Motor neuron (in vitro differentiated cells): Measurements from ENCODE around the gene PLEKHG1. TPM values are rescaled to one million over a fixed set of nuclear protein-coding genes. Genes with fewer than 3 reads are reported as not detected.
A peak's percentile ranks its signal among the peaks of the same experiment; 100 is the strongest.

ENCODE experiments used
- ATAC-seq, 8 experiments: fragments of 200-7000 bp; cut with Tn5 transposase; replicated peaks in 6 of 8; 2 replicates each; pipeline ENCODE4 v1.8.0; 2021; ENCODE audit warnings: mild to moderate bottlenecking in 8 of 8, moderate library complexity in 8 of 8
- H3K27ac ChIP-seq, 2 donors: fragments of 250-450 bp; sonication (Bioruptor Pico); 2 replicates each; pipeline ENCODE4 v1.9.0; 2021; ENCODE audit warnings: antibody characterized with exemption in 2 of 2, mild to moderate bottlenecking in 2 of 2, moderate library complexity in 1 of 2
- H3K4me1 ChIP-seq, 2 donors: fragments of 250-450 bp; sonication (Bioruptor Pico); replicated peaks in 1 of 2; 2 replicates each; pipeline ENCODE4 v1.6.1; 2021; ENCODE audit warnings: antibody characterized with exemption in 2 of 2, mild to moderate bottlenecking in 2 of 2, moderate library complexity in 1 of 2
- H3K4me3 ChIP-seq, 5 donors: fragments of 250-450 bp; sonication (Bioruptor Pico); 2 replicates each; pipeline ENCODE4 v1.9.0; 2021; ENCODE audit warnings: antibody characterized with exemption in 5 of 5, mild to moderate bottlenecking in 5 of 5, moderate library complexity in 4 of 5
- WGBS, 10 experiments: fragments of 450-650 bp; shearing (Covaris generic); methylation state at CpG; one replicate each; pipeline ENCODE4 v1.0.0; 2022; 5-methylcytosine and 5-hydroxymethylcytosine counted together
- in situ Hi-C, 9 experiments: fragments of 400-800 bp; cut with MboI; loops; one replicate each; pipeline ENCODE4 v1.15.0; 2021; ENCODE audit warnings: low sequenced_read_pairs in 9 of 9, low pct_unique_long_range_greater_than_20kb in 2 of 9; ENCODE audit not compliant: unreplicated experiment in 9 of 9
- total RNA-seq, 8 experiments: library from RNA; unstranded; fragments of 300-600 nt; gene quantifications; 2 replicates each; pipeline versions ENCODE4 v1.2.3 to v1.2.4, GENCODE V29; 2022

The PLEKHG1 gene
- total RNA-seq, 8 experiments from 2014 or later, result 7.8 to 48.8 (median 11.3) TPM

DNA sequence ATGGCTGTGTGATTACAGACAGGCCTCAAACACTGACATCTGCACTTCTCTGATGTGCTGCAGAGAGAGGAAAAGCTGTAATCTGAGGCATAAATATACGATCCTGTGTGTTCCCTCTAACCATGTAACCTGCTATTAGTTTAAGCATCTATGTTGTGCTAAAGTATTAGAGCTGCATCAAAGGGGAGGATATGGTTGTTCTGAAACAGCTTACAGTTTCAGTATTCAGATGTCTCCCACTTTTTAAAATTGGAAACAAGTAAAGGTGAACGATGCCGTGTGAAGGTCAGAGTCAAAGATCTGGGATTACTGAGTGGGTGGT lies 7.6 kb downstream of the PLEKHG1 start:
- in situ Hi-C loops, result loop anchor here in 2 of 9 experiments (25.0 kb wide), 2 partner anchors 170 to 205 kb away; no protein-coding TSS in a partner anchor
- Histone ChIP-seq H3K4me3 (no peak overlapping the region), H3K27ac (peak overlapping the region; percentile 5 to 25), H3K4me1 (peaks cover 16 to 25% of the 10 kb centered on the region in 2 donors)
- WGBS, 10 experiments, result 70 to 100% (median 100%) methylated on average over 1 to 3 of the region's 3 CpGs; no CpG with 5 or more reads in 3 of the 10 experiments
- no peak for ATAC-seq

DNA sequence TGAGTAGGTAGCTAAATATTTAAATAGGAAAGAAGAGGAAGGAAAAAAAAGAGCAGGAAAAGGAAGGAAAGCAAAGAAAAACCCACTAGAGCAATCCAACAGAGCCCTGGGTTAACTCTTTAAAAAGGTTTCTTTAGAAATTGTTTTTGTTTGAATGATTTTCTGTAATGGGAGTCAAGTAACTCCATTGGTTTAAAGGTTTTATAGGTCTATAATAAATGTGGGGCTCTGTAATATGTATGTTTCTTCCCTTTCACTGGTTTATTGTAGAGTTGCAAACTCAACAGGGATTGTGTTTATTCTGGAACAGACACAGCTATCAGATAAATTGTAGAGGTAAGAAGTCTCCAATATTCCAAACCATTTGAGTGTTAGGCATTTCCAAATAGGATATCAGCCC lies 10.9 kb downstream of the PLEKHG1 start:
- no peak for ATAC-seq
- in situ Hi-C loops, result loop anchor here in 2 of 9 experiments (25.0 kb wide), 2 partner anchors 173 to 202 kb away; no protein-coding TSS in a partner anchor
- H3K27ac ChIP-seq, result no peak overlapping the region
- H3K4me3 ChIP-seq, result no peak overlapping the region
- peaks cover 14 to 15% of the 10 kb centered on the region in 2 donors for H3K4me1 ChIP-seq

DNA sequence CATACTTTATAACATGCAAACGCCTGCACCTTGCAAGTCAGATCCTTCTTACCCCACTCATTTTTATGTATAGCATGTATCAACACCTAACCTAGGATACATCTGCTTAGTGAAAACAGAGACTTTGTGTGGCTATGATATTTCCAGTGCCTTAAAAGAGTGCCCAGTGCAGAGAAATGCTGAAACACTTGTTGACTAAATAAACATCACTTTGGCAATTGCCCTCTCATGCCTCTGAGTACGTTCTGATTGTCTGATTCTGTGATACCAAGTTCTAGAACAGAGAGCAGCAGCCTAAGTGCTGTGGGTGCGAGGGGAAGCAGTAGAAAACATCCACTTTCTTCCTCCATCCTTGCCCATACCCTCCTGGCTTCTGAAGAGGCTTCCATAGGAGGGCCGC lies 13.6 kb downstream of the PLEKHG1 start:
- in situ Hi-C loops, result loop anchor here in 2 of 9 experiments (25.0 kb wide), 2 partner anchors 176 to 199 kb away; no protein-coding TSS in a partner anchor
- 40 to 100% (median 80%) methylated on average over 1 to 4 of the region's 4 CpGs; no CpG with 5 or more reads in 4 of the 10 experiments for WGBS, 10 experiments
- no peak overlapping the region for H3K27ac ChIP-seq
- no peak for ATAC-seq
- H3K4me3 ChIP-seq, result no peak overlapping the region
- peaks cover 11% of the 10 kb centered on the region in 2 donors for H3K4me1 ChIP-seq

DNA sequence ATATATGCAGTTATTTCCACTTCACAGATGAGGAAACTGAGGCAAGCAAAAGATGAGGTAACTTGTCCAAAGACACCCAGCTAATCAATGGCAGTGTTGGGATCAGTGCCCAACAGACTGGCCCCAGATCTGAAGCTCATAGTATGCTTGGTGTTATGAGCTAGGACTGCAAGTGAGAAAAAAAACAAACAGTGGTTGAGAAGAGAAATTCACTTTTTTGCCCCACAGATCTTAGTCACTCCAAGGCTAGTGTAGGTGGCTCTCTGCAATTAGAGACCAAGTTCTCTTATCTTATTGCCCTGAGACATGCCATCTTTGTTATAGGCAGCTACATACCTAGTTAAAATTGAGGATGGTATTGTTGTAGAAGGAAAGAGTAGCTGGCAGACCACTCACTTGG lies 16.3 kb downstream of the PLEKHG1 start:
- Histone ChIP-seq H3K4me1 (peaks cover 11% of the 10 kb centered on the region in 2 donors), H3K4me3 (no peak overlapping the region), H3K27ac (no peak overlapping the region)
- no peak for ATAC-seq
- in situ Hi-C loops, result loop anchor here in 2 of 9 experiments (25.0 kb wide), 2 partner anchors 179 to 196 kb away; no protein-coding TSS in a partner anchor

DNA sequence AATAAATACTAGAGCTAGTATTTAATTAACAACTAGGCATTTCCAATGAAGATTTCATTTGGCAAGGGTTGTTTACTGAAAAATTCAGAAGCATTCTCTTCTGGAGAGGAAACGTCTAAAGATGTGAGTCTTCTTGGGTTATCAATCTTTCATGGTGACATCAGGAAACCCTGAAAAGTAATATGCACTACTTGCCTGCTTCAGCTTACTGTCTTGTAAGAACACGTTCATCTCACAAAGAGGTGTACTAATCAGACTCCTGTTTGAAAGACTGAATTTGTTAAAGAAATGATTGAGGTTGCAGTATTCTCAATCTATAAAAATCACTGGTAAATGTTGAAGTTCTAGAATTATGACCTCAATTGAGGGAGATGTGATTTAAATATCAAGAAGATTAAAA lies 16.9 kb downstream of the PLEKHG1 start:
- in situ Hi-C loops, result loop anchor here in 2 of 9 experiments (25.0 kb wide), 2 partner anchors 179 to 196 kb away; no protein-coding TSS in a partner anchor
- Histone ChIP-seq H3K27ac (no peak overlapping the region), H3K4me3 (no peak overlapping the region), H3K4me1 (peaks cover 11% of the 10 kb centered on the region in 2 donors)
- no peak for ATAC-seq
- WGBS, 10 experiments, result 14 to 100% (median 41%) methylated on average over 1 to 2 of the region's 2 CpGs

DNA sequence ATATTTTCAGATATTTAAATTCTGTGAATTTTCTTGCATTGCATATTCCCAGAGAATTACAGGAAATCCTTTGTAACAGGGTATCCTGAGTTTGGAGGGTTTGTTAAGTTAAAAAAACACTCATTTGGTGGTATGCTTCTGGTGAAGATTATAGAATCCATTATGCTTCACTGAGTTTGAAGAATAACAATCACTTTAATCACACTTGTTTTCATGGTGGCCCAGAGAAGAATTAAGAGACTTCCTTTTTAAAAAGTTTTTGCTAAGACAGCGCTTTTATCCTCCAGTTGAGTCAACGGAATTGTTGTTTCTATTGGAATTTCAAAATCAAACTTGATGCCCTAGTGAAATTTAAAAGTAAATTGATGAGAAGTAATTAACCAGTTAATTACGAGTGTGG lies 17.4 kb downstream of the PLEKHG1 start:
- 42 to 92% (median 65%) methylated on average over 1 to 3 of the region's 3 CpGs for WGBS, 10 experiments
- Histone ChIP-seq H3K4me1 (peaks cover 11% of the 10 kb centered on the region in 2 donors), H3K4me3 (no peak overlapping the region), H3K27ac (no peak overlapping the region)
- in situ Hi-C loops, result loop anchor here in 2 of 9 experiments (25.0 kb wide), 2 partner anchors 180 to 195 kb away; no protein-coding TSS in a partner anchor
- no peak for ATAC-seq

DNA sequence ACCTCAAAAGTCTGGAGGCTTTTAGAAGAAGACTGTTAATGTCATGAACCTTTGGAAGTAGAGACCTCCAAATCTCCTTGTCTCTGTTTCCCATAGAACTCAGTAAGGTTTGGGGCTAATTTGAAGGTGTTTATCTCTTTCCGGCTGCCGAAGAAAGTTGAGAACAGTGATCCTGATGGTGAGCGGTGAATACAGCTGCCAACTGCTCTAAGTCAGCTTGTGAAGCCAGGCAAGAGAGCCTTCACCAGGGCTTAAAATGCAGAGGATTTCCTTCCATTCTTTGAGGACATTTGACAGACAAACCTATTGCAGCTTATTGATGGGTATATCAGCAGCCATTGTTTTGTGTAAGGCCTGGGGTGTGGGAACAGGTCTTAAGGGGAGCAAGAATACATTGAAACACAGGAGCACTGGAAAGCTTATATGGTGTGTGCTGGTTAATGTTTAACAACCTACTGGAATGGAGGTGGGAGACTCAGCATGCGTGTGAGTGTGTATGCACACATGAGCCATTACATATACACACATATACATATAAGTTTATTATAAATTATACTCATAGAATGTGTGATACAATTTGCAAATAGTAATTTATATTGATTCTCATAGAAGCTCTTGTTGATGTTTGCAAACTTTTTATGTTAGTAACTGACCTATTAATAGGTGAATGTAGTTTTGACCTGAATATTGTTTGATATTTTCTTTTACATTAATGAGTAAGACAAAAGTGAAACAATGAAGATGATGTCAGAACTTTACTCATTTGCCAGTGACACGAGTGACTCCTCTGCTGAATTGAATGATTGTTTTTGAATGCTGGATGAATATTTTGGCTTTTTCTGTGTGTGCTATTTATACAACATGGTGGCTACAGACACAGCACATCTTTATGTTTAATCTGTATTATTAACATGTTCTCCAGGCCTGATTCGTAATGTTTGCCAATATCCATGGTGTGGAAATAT lies 18.1 kb downstream of the PLEKHG1 start:
- H3K27ac ChIP-seq, result no peak overlapping the region
- H3K4me1 ChIP-seq, result peaks cover 14 to 16% of the 10 kb centered on the region in 2 donors
- no peak overlapping the region for H3K4me3 ChIP-seq
- WGBS, 10 experiments, result 32 to 87% (median 42%) methylated on average over 2 to 6 of the region's 6 CpGs
- in situ Hi-C loops, result loop anchor here in 2 of 9 experiments (25.0 kb wide), 2 partner anchors 180 to 195 kb away; no protein-coding TSS in a partner anchor
- ATAC-seq, result peak in 3 of 8 experiments; percentile 17 to 32 (median 30)

DNA sequence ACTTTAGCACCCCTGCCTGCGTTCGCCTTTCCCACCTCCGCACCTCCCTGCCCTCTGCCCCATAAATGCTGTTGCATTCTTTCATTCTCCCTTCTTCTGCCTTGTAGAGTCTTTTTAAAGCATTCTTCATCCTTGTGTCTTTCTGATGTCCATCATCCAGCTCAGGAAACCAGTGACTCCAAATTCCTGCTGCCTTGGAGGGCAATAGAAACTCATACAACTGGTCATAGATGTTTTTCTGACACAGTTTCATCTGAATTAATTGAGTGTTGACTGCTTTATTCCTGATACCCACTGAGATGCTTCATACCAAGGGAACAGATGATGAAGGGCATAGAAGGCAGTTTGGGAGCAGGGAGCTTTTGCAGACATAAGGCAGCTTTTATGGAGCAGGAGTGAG lies 19.6 kb downstream of the PLEKHG1 start:
- H3K4me3 ChIP-seq, result no peak overlapping the region
- H3K27ac ChIP-seq, result no peak overlapping the region
- peaks cover 18 to 20% of the 10 kb centered on the region in 2 donors for H3K4me1 ChIP-seq
- in situ Hi-C loops, result loop anchor here in 2 of 9 experiments (25.0 kb wide), 2 partner anchors 182 to 193 kb away; no protein-coding TSS in a partner anchor
- no peak for ATAC-seq
- WGBS, 10 experiments, result 82 to 100% (median 98%) methylated on average over 3 of the region's 3 CpGs; no CpG with 5 or more reads in 2 of the 10 experiments

DNA sequence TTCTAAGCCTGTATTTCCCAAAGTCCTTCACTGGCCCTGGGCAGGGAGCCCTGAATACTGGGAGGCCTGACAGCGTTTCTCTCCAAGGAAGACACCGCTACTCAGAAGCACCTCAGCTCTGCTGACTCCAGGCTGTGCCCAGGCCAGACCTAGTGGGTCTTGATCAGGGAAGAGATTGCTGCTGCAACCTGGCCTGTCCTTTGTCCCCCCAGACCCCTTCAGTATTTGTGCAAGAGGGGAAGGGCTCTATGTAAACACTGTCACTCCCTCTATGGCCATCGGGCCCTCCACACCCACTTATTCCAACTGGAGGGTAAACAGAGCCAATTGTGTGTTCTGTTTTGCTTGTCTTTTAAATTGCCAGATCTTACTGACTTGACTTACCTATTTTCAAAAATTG lies 20.6 kb downstream of the PLEKHG1 start:
- in situ Hi-C loops, result loop anchor here in 2 of 9 experiments (25.0 kb wide), 2 partner anchors 183 to 192 kb away; no protein-coding TSS in a partner anchor

DNA sequence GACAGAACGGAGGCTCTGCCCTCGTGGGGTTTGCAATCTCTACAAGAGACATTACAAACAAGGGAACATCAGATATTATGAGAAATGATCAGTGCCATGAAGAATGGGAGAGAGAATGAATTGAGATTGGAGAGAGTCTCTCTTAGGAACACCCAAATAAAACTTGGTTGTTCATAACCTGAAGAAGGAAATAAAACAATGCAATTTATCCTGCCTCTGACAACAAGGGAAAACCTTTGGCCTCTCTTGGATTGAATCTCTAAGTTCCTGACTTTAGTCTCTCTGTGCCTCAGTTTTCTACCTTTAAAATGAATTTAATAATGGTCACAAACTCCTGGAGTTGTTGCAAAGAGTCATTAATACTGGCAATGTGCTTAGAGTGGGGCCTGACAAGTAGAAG lies 21.1 kb downstream of the PLEKHG1 start:
- Histone ChIP-seq H3K27ac (no peak overlapping the region), H3K4me1 (peaks cover 18 to 20% of the 10 kb centered on the region in 2 donors), H3K4me3 (no peak overlapping the region)
- no peak for ATAC-seq
- 60 to 100% (median 80%) methylated on average over 1 to 2 of the region's 2 CpGs; no CpG with 5 or more reads in 6 of the 10 experiments for WGBS, 10 experiments
- in situ Hi-C loops, result loop anchor here in 2 of 9 experiments (25.0 kb wide), 2 partner anchors 183 to 192 kb away; no protein-coding TSS in a partner anchor

More for the DNA sequence above, 20.6 kb downstream of the PLEKHG1 start:
- H3K4me1 ChIP-seq, result peaks cover 18 to 20% of the 10 kb centered on the region in 2 donors
- no peak overlapping the region for H3K4me3 ChIP-seq
- no peak overlapping the region for H3K27ac ChIP-seq
- WGBS, 10 experiments, result 28 to 92% (median 53%) methylated on average over 1 to 2 of the region's 3 CpGs; no CpG with 5 or more reads in 4 of the 10 experiments
- ATAC-seq, result no peak

DNA sequence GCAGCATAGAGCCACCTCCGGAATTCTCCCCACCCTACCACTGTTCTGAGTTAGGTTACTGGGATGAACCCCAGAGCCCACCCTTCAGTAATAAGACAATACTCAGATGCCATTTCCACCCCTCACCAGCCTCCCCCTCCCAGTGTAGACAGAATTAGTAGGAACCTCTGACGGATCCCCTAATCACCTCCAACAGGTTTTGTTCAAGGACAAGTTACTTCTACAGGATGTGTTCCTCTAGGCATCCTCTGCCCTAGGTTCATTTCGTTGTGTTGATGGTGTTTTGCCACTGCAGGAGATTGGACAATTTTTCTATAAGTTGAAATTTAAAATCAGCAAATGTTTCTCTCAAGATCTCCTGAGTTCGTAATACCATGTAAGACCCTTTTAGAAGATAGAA lies 22.8 kb downstream of the PLEKHG1 start:
- in situ Hi-C loops, result loop anchor here in 2 of 9 experiments (25.0 kb wide), 2 partner anchors 185 to 190 kb away; no protein-coding TSS in a partner anchor
- Histone ChIP-seq H3K4me1 (peaks cover 12 to 16% of the 10 kb centered on the region in 2 donors), H3K4me3 (no peak overlapping the region), H3K27ac (no peak overlapping the region)
- 40 to 100% (median 92%) methylated on average over 1 to 4 of the region's 4 CpGs; no CpG with 5 or more reads in 2 of the 10 experiments for WGBS, 10 experiments
- no peak for ATAC-seq

DNA sequence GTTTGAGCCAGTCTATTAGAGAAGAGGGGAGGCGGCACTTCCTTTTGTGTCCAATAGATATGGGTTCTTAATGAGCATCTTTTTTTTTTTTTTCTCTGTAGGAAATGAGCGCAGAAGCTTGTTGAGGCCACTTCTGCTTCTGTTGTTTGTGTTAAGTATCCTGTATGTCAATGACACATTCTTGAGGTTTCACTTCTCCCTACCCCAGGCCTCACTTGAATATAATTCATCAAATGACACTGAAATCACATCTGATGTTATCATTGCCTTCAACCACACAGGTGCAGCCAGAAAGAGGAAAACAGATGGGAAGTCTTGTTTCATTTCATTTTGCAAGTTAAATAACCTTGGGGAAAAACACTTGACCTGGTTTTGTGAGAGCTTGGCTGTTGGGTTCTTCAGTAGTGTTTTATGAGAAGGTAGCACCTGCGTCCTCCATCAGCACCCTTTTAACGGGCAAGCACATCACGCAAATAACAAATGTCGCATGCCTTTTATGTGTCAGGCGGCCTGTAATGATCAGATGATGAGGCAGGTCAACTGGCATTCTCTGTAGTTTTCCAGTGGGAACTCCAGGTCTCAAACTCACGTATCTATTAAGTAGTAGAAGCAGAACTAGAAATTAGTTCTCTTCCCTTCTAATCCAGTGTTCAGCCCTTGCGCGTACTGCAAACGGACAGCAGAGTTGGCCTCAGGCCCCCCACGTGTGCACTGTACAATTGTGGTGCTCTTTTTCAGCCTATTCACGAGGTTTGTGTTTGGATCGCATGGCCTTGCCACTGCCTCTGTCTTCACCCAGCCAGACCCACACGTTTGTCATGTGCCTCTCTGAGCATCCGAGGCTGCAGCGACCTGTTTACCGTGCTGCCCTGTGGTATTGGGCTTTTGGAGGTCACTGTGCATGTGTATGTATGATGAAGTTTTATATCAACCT lies 23.5 kb downstream of the PLEKHG1 start:
- in situ Hi-C loops, result loop anchor here in 2 of 9 experiments (25.0 kb wide), 2 partner anchors 186 to 189 kb away; no protein-coding TSS in a partner anchor
- Histone ChIP-seq H3K4me1 (peaks cover 11 to 13% of the 10 kb centered on the region in 2 donors), H3K27ac (no peak overlapping the region), H3K4me3 (no peak overlapping the region)
- 46 to 98% (median 88%) methylated on average over 1 to 12 of the region's 18 CpGs for WGBS, 10 experiments
- peak in 3 of 8 experiments; percentile 24 to 47 (median 29) for ATAC-seq
